Mammary epithelial cell (primary cell): ENCODE measurements around the gene TRPC3.

Source experiments
- CTCF ChIP-seq, 2 donors: IDR thresholded peaks in 1 of 2; conservative IDR thresholded peaks in 1 of 2; 2 replicates each; pipeline ENCODE4 v1.5.1; 2011 to 2012; ENCODE audit warnings: inconsistent platforms in 2 of 2, low read length in 2 of 2, mild to moderate bottlenecking in 2 of 2, control low read depth in 1 of 2, low read depth in 1 of 2; ENCODE audit not compliant: insufficient read depth in 1 of 2; ENCODE audit errors: extremely low read depth in 1 of 2
- EZH2 ChIP-seq: IDR thresholded peaks from 2 replicates; pipeline ENCODE4 v1.6.1; 2012; ENCODE audit warnings: low read length, inconsistent platforms, borderline replicate concordance

DNA sequence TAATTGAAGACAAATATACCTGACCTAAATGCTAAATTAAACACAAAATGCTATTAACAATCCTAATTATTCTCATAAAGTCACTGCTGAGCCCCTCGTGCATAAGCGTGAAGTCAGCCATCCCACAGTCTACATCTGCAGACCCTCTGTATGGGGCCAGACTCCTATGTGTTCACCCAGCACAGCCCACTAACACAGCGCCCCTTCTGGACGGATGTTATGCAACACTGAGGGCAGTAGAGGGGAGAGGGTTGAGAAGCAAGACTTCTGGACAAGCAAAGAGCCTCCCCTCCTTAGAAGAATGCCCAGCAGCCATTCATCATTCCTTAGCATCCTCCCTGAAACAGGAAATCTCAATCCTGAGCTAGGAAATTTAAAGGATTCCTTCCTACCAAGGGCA is 7.9 kb downstream of the TRPC3 start:
- TF ChIP-seq CTCF (conservative IDR thresholded peaks at IDR 0.05 in 1 of 2, IDR thresholded peaks at IDR 0.05 in 1 of 2; ENCODE audit: extremely low read depth in 1 of 2, insufficient read depth in 1 of 2, low read depth in 1 of 2, low read length in 2 of 2), result peak in 1 of 2 donors; percentile 15
- no peak for TF ChIP-seq EZH2
